Endometrium (tissue), 2 donors: ENCODE results near the gene LRRC8D.

Experiments used
- FAIRE-seq: peaks from 2 replicates; lab custom pipeline; 2012; peaks lifted over from hg19 to GRCh38; lab: Jason Lieb, UNC
- donor health status: control.
- donor health status: control.

The LRRC8D gene

GRCh38 chr1:89941110-89941766, 120.4 kb downstream of the LRRC8D start:
- no peak for FAIRE-seq

- FAIRE-seq = no peak
These were observed 121.2 kb downstream of the LRRC8D start for GRCh38 chr1:89942014-89942413.

GRCh38 chr1:89942825-89943658, 122.2 kb downstream of the LRRC8D start:
- no peak for FAIRE-seq

GRCh38 chr1:89943846-89944781, 123.3 kb downstream of the LRRC8D start:
- no peak for FAIRE-seq

- no peak for FAIRE-seq
These were observed 125.1 kb downstream of the LRRC8D start for GRCh38 chr1:89945852-89946476.

GRCh38 chr1:89946532-89946931, 125.7 kb downstream of the LRRC8D start:
- no peak for FAIRE-seq

GRCh38 chr1:89948722-89949345, 128.0 kb downstream of the LRRC8D start:
- no peak for FAIRE-seq

GRCh38 chr1:89949991-89950624, 129.3 kb downstream of the LRRC8D start:
- FAIRE-seq = no peak

GRCh38 chr1:89950703-89951102, 129.9 kb downstream of the LRRC8D start:
- FAIRE-seq = no peak

GRCh38 chr1:89951766-89952604, 131.2 kb downstream of the LRRC8D start:
- no peak for FAIRE-seq

GRCh38 chr1:89952605-89953130, 131.8 kb downstream of the LRRC8D start:
- FAIRE-seq = no peak

- no peak for FAIRE-seq
These were observed 132.3 kb downstream of the LRRC8D start for GRCh38 chr1:89953131-89953626.

GRCh38 chr1:89953929-89954328, 133.1 kb downstream of the LRRC8D start:
- no peak for FAIRE-seq

- no peak for FAIRE-seq
These were observed 133.6 kb downstream of the LRRC8D start for GRCh38 chr1:89954401-89954800.

GRCh38 chr1:89955311-89956205, 134.7 kb downstream of the LRRC8D start:
- FAIRE-seq = no peak

GRCh38 chr1:89957107-89957506, 136.3 kb downstream of the LRRC8D start:
- FAIRE-seq = no peak

- no peak for FAIRE-seq
These were observed 138.2 kb downstream of the LRRC8D start for GRCh38 chr1:89958851-89959654.

GRCh38 chr1:89959719-89960118, 138.9 kb downstream of the LRRC8D start:
- no peak for FAIRE-seq
